HEK293T (cell line): ENCODE results near the gene PTPN7.

Source experiments
- BHLHE40 ChIP-seq: fragments of 450-650 bp; IDR thresholded peaks from 2 replicates; pipeline ENCODE4 v1.6.1; 2016; ENCODE audit warnings: mild to moderate bottlenecking, moderate library complexity, borderline replicate concordance
- CTBP1 ChIP-seq: fragments of 450-650 bp; IDR thresholded peaks from 2 replicates; pipeline ENCODE4 v1.6.1; 2016; ENCODE audit warnings: borderline replicate concordance
- ELF4 ChIP-seq: fragments of 450-650 bp; IDR thresholded peaks from 2 replicates; pipeline ENCODE4 v1.6.1; 2017; ENCODE audit warnings: antibody characterized with exemption
- FOXA1 ChIP-seq: fragments of 450-650 bp; IDR thresholded peaks from 2 replicates; pipeline ENCODE4 v1.6.1; 2016; ENCODE audit warnings: mild to moderate bottlenecking
- HDGF ChIP-seq: fragments of 450-650 bp; IDR thresholded peaks from 2 replicates; pipeline ENCODE4 v1.6.1; 2017; ENCODE audit warnings: antibody characterized with exemption, borderline replicate concordance
- L3MBTL2 ChIP-seq: fragments of 450-650 bp; conservative IDR thresholded peaks from 2 replicates; pipeline ENCODE4 v1.6.1; 2016; ENCODE audit warnings: mild to moderate bottlenecking
- LEF1 ChIP-seq: fragments of 450-650 bp; IDR thresholded peaks from 2 replicates; pipeline ENCODE4 v1.6.1; 2017; ENCODE audit warnings: mild to moderate bottlenecking, borderline replicate concordance
- NFRKB ChIP-seq: fragments of 450-650 bp; IDR thresholded peaks from 2 replicates; pipeline ENCODE4 v1.6.1; 2016; ENCODE audit warnings: mild to moderate bottlenecking, moderate library complexity
- SP1 ChIP-seq: fragments of 450-650 bp; IDR thresholded peaks from 2 replicates; pipeline ENCODE4 v1.6.1; 2017

DNA sequence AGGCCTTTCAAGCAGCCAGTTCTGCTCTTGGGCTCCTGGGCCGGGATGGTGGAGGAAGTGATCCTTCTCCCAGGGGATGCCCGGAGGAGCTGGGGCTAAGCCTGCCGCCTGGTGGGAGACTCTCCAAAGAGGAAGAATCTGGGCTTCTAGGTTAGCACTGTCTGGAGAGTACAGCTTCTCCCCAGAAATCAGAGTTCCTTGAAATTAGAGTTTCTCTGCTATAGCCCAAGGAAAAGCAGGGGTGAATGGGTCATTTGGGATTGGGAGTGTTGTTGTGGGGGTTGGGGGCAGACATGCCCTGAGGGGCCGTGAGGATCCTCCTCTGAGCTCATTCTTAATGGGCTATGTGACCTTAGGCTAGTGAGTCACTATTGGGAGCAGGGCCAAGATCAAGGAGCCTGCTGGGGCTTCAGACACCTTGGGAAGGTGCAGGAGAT is 39.7 kb upstream of the PTPN7 start:
- TF ChIP-seq CTBP1 = no peak
- TF ChIP-seq HDGF = no peak
- no peak for TF ChIP-seq FOXA1
- TF ChIP-seq ELF4 = no peak
- no peak for TF ChIP-seq L3MBTL2
- no peak for TF ChIP-seq LEF1
- TF ChIP-seq NFRKB = no peak
- TF ChIP-seq SP1 = no peak
- no peak for TF ChIP-seq BHLHE40
